Measurements from ENCODE around the gene GLDN. TPM values are rescaled to one million over a fixed set of nuclear protein-coding genes. Genes with fewer than 3 reads are reported as not detected.

Gene GLDN
- polyA plus RNA-seq, 1 donor from 2014 or later, result 0.58 TPM

GRCh38 chr15:51379390-51379789 lies 37.9 kb downstream of the GLDN start:
- H3K27ac ChIP-seq (ENCODE audit: low read length), result no peak overlapping the region
- TF ChIP-seq EZH2 (IDR thresholded peaks at IDR 0.05; ENCODE audit: borderline replicate concordance, insufficient read depth, low read length, poor library complexity, severe bottlenecking) (no peak), MXI1 (conservative IDR thresholded peaks at IDR 0.05; ENCODE audit: poor library complexity, severe bottlenecking) (no peak), SMC3 (conservative IDR thresholded peaks at IDR 0.05; ENCODE audit: poor library complexity) (no peak), REST (IDR thresholded peaks at IDR 0.05; ENCODE audit: borderline replicate concordance) (no peak), CTCF (IDR thresholded peaks at IDR 0.05; ENCODE audit: poor library complexity, severe bottlenecking) (no peak), POLR2AphosphoS5 (IDR thresholded peaks at IDR 0.05) (no peak), EP300 (conservative IDR thresholded peaks at IDR 0.05; ENCODE audit: poor library complexity, severe bottlenecking) (no peak), RAD21 (conservative IDR thresholded peaks at IDR 0.05) (no peak), TAF1 (IDR thresholded peaks at IDR 0.05; ENCODE audit: low read depth) (no peak)
- no peaks in the 10 kb centered on the region for H3F3A ChIP-seq (ENCODE audit: insufficient read depth, low read length, poor library complexity, severe bottlenecking)
- no peaks in the 10 kb centered on the region for H3K79me2 ChIP-seq (replicated peaks; ENCODE audit: insufficient read depth, low read length)
- no peaks in the 10 kb centered on the region for H3K36me3 ChIP-seq (ENCODE audit: insufficient read depth, low read length)
- no peaks in the 10 kb centered on the region for H3K9me2 ChIP-seq (ENCODE audit: insufficient read depth, low read length)
- H3K4me3 ChIP-seq (ENCODE audit: low read length), result no peak overlapping the region
- H3K4me2 ChIP-seq (ENCODE audit: low read length), result no peak overlapping the region
- no peaks in the 10 kb centered on the region for H3K27me3 ChIP-seq (ENCODE audit: insufficient read depth, low read depth, low read length)
- no peaks in the 10 kb centered on the region for H4K20me1 ChIP-seq (ENCODE audit: insufficient read depth)
- no peaks in the 10 kb centered on the region for H3K9me3 ChIP-seq (ENCODE audit: low read length)
- no peak overlapping the region for H2AFZ ChIP-seq (ENCODE audit: low read depth, low read length)
- H3K9ac ChIP-seq (ENCODE audit: low read length), result no peak overlapping the region

- Histone ChIP-seq H3K9me2 (ENCODE audit: insufficient read depth, low read length) (no peaks in the 10 kb centered on the region), H3K36me3 (ENCODE audit: insufficient read depth, low read length) (no peaks in the 10 kb centered on the region), H3K27me3 (ENCODE audit: insufficient read depth, low read depth, low read length) (no peaks in the 10 kb centered on the region), H4K20me1 (ENCODE audit: insufficient read depth) (no peaks in the 10 kb centered on the region), H3K9ac (ENCODE audit: low read length) (no peak overlapping the region), H3K9me3 (ENCODE audit: low read length) (no peaks in the 10 kb centered on the region), H3K4me3 (ENCODE audit: low read length) (no peak overlapping the region), H2AFZ (ENCODE audit: low read depth, low read length) (no peak overlapping the region), H3K4me2 (ENCODE audit: low read length) (no peak overlapping the region), H3K79me2 (replicated peaks; ENCODE audit: insufficient read depth, low read length) (no peaks in the 10 kb centered on the region), H3K27ac (ENCODE audit: low read length) (no peak overlapping the region), H3F3A (ENCODE audit: insufficient read depth, low read length, poor library complexity, severe bottlenecking) (no peaks in the 10 kb centered on the region)
- TF ChIP-seq RAD21 (conservative IDR thresholded peaks at IDR 0.05), result peak; percentile 81
- TF ChIP-seq EZH2 (IDR thresholded peaks at IDR 0.05; ENCODE audit: borderline replicate concordance, insufficient read depth, low read length, poor library complexity, severe bottlenecking), result no peak
- no peak for TF ChIP-seq POLR2AphosphoS5 (IDR thresholded peaks at IDR 0.05)
- peak; percentile 86 for TF ChIP-seq SMC3 (conservative IDR thresholded peaks at IDR 0.05; ENCODE audit: poor library complexity)
- TF ChIP-seq MXI1 (conservative IDR thresholded peaks at IDR 0.05; ENCODE audit: poor library complexity, severe bottlenecking), result no peak
- no peak for TF ChIP-seq EP300 (conservative IDR thresholded peaks at IDR 0.05; ENCODE audit: poor library complexity, severe bottlenecking)
- no peak for TF ChIP-seq REST (IDR thresholded peaks at IDR 0.05; ENCODE audit: borderline replicate concordance)
- TF ChIP-seq TAF1 (IDR thresholded peaks at IDR 0.05; ENCODE audit: low read depth), result no peak
- peak; percentile 79 for TF ChIP-seq CTCF (IDR thresholded peaks at IDR 0.05; ENCODE audit: poor library complexity, severe bottlenecking)
Measured at GRCh38 chr15:51380999-51381806, 39.7 kb downstream of the GLDN start.

Measured in neural cell (in vitro differentiated cells).